HepG2 (cell line): ENCODE measurements around the gene ANLN. TPM values are rescaled to one million over a fixed set of nuclear protein-coding genes. Genes with fewer than 3 reads are reported as not detected.

Source experiments
- ATAC-seq: fragments of 200-7000 bp; cut with Tn5 transposase; 3 replicates; pipeline ENCODE4 v1.9.1; 2020; ENCODE audit warnings: mild to moderate bottlenecking, moderate library complexity
- BruUV-seq: library from RNA; stranded (reverse); fragments of 400-500 nt; replicated peaks from 2 replicates; lab custom pipeline; 2021; lab: Mats Ljungman, UMichigan
- CTCF ChIA-PET: fragments of 300-600 bp; formaldehyde crosslinking; extraction: SDS; loops from one replicate; lab custom pipeline; 2021; ENCODE audit warnings: low total read pairs, inconsistent platforms, low intra/inter-chr PET ratio; lab: Yijun Ruan, JAX
- POLR2A ChIA-PET: fragments of 350-600 bp; sonication (Branson Sonifier 250); formaldehyde crosslinking; loops from one replicate; lab custom pipeline; 2020; ENCODE audit warnings: antibody characterized with exemption, inconsistent platforms; lab: Yijun Ruan, JAX
- DNase-seq: peaks from one replicate; pipeline ENCODE4 v3.0.0-alpha.2; 2015; ENCODE audit warnings: low spot score
- FAIRE-seq: peaks from 3 replicates; lab custom pipeline; 2011; peaks lifted over from hg19 to GRCh38; lab: Jason Lieb, UNC
- H2AFZ ChIP-seq: one replicate; pipeline ENCODE4 v1.6.1; 2011; ENCODE audit warnings: low read length, inconsistent platforms
- H3K27ac ChIP-seq: fragments of 300-600 bp; 3 replicates; pipeline ENCODE4 v1.8.0; 2011; ENCODE audit warnings: mixed run types, mild to moderate bottlenecking, mixed read lengths, low read length, inconsistent platforms; ENCODE audit not compliant: insufficient read depth; ENCODE audit errors: extremely low read length
- H3K27me3 ChIP-seq, 2 experiments: fragments of 200-600 bp in 1 of 2; 2 replicates in 1 of 2; 3 replicates in 1 of 2; pipeline versions ENCODE4 v1.6.0 to v1.8.0; 2011; ENCODE audit warnings: low read length in 2 of 2, mild to moderate bottlenecking in 2 of 2, moderate library complexity in 2 of 2, inconsistent platforms in 1 of 2; ENCODE audit not compliant: insufficient read depth in 2 of 2, control insufficient read depth in 1 of 2
- H3K36me3 ChIP-seq, 2 experiments: fragments of 200-600 bp in 1 of 2; replicated peaks in 1 of 2; 2 replicates in 1 of 2; 3 replicates in 1 of 2; pipeline versions ENCODE4 v1.5.1 to v1.8.0; 2011; ENCODE audit warnings: low read length in 2 of 2, inconsistent platforms in 1 of 2; ENCODE audit not compliant: insufficient read depth in 2 of 2, control insufficient read depth in 1 of 2
- H3K4me1 ChIP-seq: 2 replicates; pipeline ENCODE4 v1.5.1; 2012; ENCODE audit warnings: low read length, inconsistent platforms; ENCODE audit not compliant: insufficient read depth
- H3K4me2 ChIP-seq: 2 replicates; pipeline ENCODE4 v1.6.0; 2011; ENCODE audit warnings: low read depth, low read length, inconsistent platforms
- H3K4me3 ChIP-seq, 3 experiments: fragments of 200-600 bp in 1 of 3; sonication (generic), shearing (Covaris generic) in 1 of 3; replicated peaks in 1 of 3; 2 replicates each; pipeline ENCODE4 v1.5.1; 2011 to 2016; ENCODE audit warnings: low read length in 3 of 3, inconsistent platforms in 2 of 3, low read depth in 2 of 3, mild to moderate bottlenecking in 2 of 3, control low read depth in 1 of 3, mixed read lengths in 1 of 3; ENCODE audit not compliant: insufficient read depth in 1 of 3
- H3K79me2 ChIP-seq: one replicate; pipeline ENCODE4 v1.6.1; 2011; ENCODE audit warnings: low read length, inconsistent platforms; ENCODE audit not compliant: insufficient read depth
- H3K9ac ChIP-seq: 2 replicates; pipeline ENCODE4 v1.6.0; 2011; ENCODE audit warnings: mild to moderate bottlenecking, low read depth, low read length, inconsistent platforms; ENCODE audit not compliant: insufficient read depth
- H3K9me3 ChIP-seq: 2 replicates; pipeline ENCODE4 v1.5.1; 2012; ENCODE audit warnings: mild to moderate bottlenecking, low read length
- H4K20me1 ChIP-seq: 2 replicates; pipeline ENCODE4 v1.6.0; 2011; ENCODE audit warnings: inconsistent platforms, mild to moderate bottlenecking, low read length, moderate library complexity; ENCODE audit not compliant: insufficient read depth
- BCL6 ChIP-seq: IDR thresholded peaks from 2 replicates; pipeline ENCODE4 v1.6.1; 2016; ENCODE audit warnings: missing genetic modification reagents, missing compliant biosample characterization
- GFI1 ChIP-seq: sonication (generic); formaldehyde crosslinking; IDR thresholded peaks from 2 replicates; pipeline ENCODE4 v1.5.0; 2020; ENCODE audit warnings: missing genetic modification reagents, mild to moderate bottlenecking, borderline replicate concordance
- HDAC2 ChIP-seq: sonication (generic); formaldehyde crosslinking; IDR thresholded peaks from 2 replicates; pipeline ENCODE4 v1.4.0; 2020; ENCODE audit warnings: missing genetic modification reagents
- POLR2AphosphoS2 ChIP-seq: IDR thresholded peaks from 2 replicates; pipeline ENCODE4 v1.6.1; 2011; ENCODE audit warnings: low read depth, low read length, improper control_type of control experiment
- PPARG ChIP-seq: conservative IDR thresholded peaks from 2 replicates; pipeline ENCODE4 v1.6.1; 2016; ENCODE audit warnings: missing biosample characterization, missing genetic modification reagents
- SETDB1 ChIP-seq: sonication (generic); formaldehyde crosslinking; IDR thresholded peaks from 2 replicates; pipeline ENCODE4 v1.5.1; 2020; ENCODE audit warnings: missing genetic modification reagents, mild to moderate bottlenecking, borderline replicate concordance
- SP5 ChIP-seq: IDR thresholded peaks from 2 replicates; pipeline ENCODE4 v1.6.1; 2016; ENCODE audit warnings: low read depth, borderline replicate concordance
- TFE3 ChIP-seq: IDR thresholded peaks from 2 replicates; pipeline ENCODE4 v1.6.1; 2016
- ZFP82 ChIP-seq: sonication (generic); formaldehyde crosslinking; IDR thresholded peaks from 2 replicates; pipeline ENCODE4 v1.5.1; 2020; ENCODE audit warnings: mild to moderate bottlenecking, missing genetic modification reagents, borderline replicate concordance
- WGBS: methylation state at CpG from one replicate; pipeline ENCODE4 v1.1.6; 2017; ENCODE audit warnings: low lambda C conversion rate; 5-methylcytosine and 5-hydroxymethylcytosine counted together
- in situ Hi-C: cut with HindIII; loops from 2 replicates; pipeline ENCODE4 v1.10.0; 2017; ENCODE audit warnings: low pct_unique_long_range_greater_than_20kb; ENCODE audit not compliant: extremely low pct_ligation_motif_present
- intact Hi-C: fragments of 100-400 bp; cut with micrococcal nuclease; formaldehyde crosslinking; loops from one replicate; pipeline ENCODE4 v1.10.0; 2022; ENCODE audit not compliant: unreplicated experiment
- polyA plus RNA-seq, 8 experiments: library from polyadenylated mRNA; depleted of rRNA in 3 of 8; stranded (reverse) in 7 of 8; unstranded in 1 of 8; fragments of >200 nt; fragmentation: Illumina TruSeq in 4 of 8; extraction: Trizol in 4 of 8; gene quantifications; 2 replicates each; pipeline versions ENCODE4 v1.2.1 to v1.2.3, GENCODE V29; 2011 to 2016; ENCODE audit warnings: low read depth in 4 of 8, missing spikeins in 1 of 8, mixed read lengths in 1 of 8; ENCODE audit not compliant: insufficient read depth in 1 of 8
- total RNA-seq, 5 experiments: library from RNA; depleted of rRNA; stranded (reverse); fragments of >200 nt; fragmentation: Illumina TruSeq; extraction: Trizol; gene quantifications; 2 replicates each; pipeline ENCODE4 v1.2.3, GENCODE V29; 2016; ENCODE audit warnings: low read depth in 1 of 5

ANLN gene
- total and polyA plus RNA-seq, 2 of the 13 experiments (the other 11 are each of a cell fraction or from before 2014, with no cell fraction given): 20.0 to 72.0 TPM

GRCh38 chr7:36497775-36498174 is 108.1 kb downstream of the ANLN start:
- WGBS: 3% methylated on average over 4 of the region's 4 CpGs
- no peak overlapping the region for H3K27ac ChIP-seq
- H3K4me2 ChIP-seq: no peak overlapping the region
- H3K36me3 ChIP-seq: no peaks in the 10 kb centered on the region
- POLR2A ChIA-PET: no interaction called here
- no peaks in the 10 kb centered on the region for H3K79me2 ChIP-seq
- no peaks in the 10 kb centered on the region for H3K4me1 ChIP-seq
- no peaks in the 10 kb centered on the region for H3K9me3 ChIP-seq
- BruUV-seq: no TSS peak
- no peak overlapping the region for H2AFZ ChIP-seq
- CTCF ChIA-PET: no interaction called here
- no peaks in the 10 kb centered on the region for H3K27me3 ChIP-seq
- in situ Hi-C loops: no loop called here
- no peak overlapping the region for H3K9ac ChIP-seq
- ATAC-seq (no peak), DNase-seq (no peak), FAIRE-seq (no peak)
- TF ChIP-seq ZFP82 (CRISPR knock-in tag): no peak
- no peak for TF ChIP-seq BCL6 (CRISPR knock-in tag)
- no peak for TF ChIP-seq GFI1 (CRISPR knock-in tag)
- no peak for TF ChIP-seq HDAC2 (CRISPR knock-in tag)
- TF ChIP-seq POLR2AphosphoS2: no peak
- TF ChIP-seq SP5 (CRISPR knock-in tag): no peak
- TF ChIP-seq PPARG (CRISPR knock-in tag): no peak
- no peak for TF ChIP-seq SETDB1 (CRISPR knock-in tag)
- TF ChIP-seq TFE3 (CRISPR knock-in tag): no peak
- intact Hi-C loops: no loop called here
- no peak overlapping the region for H3K4me3 ChIP-seq
- H4K20me1 ChIP-seq: no peaks in the 10 kb centered on the region

Other genes with a start within 250 kb of the ANLN start
- 10.0 and 10.1 TPM in 2 replicates for gene EEPD1, start 236.6 kb upstream of the ANLN start, total RNA-seq (2016; rRNA removed; fragmentation: Illumina TruSeq; extraction: Trizol)
- 16.4 and 18.4 TPM in 2 replicates for gene EEPD1, start 236.6 kb upstream of the ANLN start, polyA plus RNA-seq (2011; rRNA removed)